ENCODE results near the gene OTOR.

GRCh38 chr20:16748308-16748900 lies at the start of gene OTOR:
- TF ChIP-seq EZH2 (IDR thresholded peaks at IDR 0.05; ENCODE audit: insufficient read depth, poor library complexity, severe bottlenecking), result no peak
- TF ChIP-seq EZH2phosphoT487 (IDR thresholded peaks at IDR 0.05; ENCODE audit: insufficient read depth, low read depth), result no peak

All from GM23248 (cell line).